ENCODE results near the gene DHX30. TPM values are rescaled to one million over a fixed set of nuclear protein-coding genes. Genes with fewer than 3 reads are reported as not detected.

The DHX30 gene
- total RNA-seq, 6 donors from 2014 or later, result 57.0 to 105 (median 72.8) TPM

- H3K4me1 ChIP-seq, result no peaks in the 10 kb centered on the region
- no peak for ATAC-seq (ENCODE audit: low FRiP score in 2 of 2)
- no peak overlapping the region for H3K4me3 ChIP-seq
- H3K27me3 ChIP-seq, result no peaks in the 10 kb centered on the region
- DNase-seq, result peak in 1 of 2 donors; percentile 53
- WGBS, 2 donors, result 96 to 98% methylated on average over 11 to 13 of the region's 14 CpGs
- no peak overlapping the region for H3K27ac ChIP-seq
- peaks cover 9 to 96% (median 64%) of the 10 kb centered on the region in 4 donors for H3K36me3 ChIP-seq
- TF ChIP-seq EP300 (IDR thresholded peaks at IDR 0.05) (no peak), CTCF (IDR thresholded peaks at IDR 0.05) (no peak), POLR2AphosphoS5 (IDR thresholded peaks at IDR 0.05) (no peak), POLR2A (IDR thresholded peaks at IDR 0.05) (no peak)
- no peaks in the 10 kb centered on the region for H3K9me3 ChIP-seq
Measured at GRCh38 chr3:47854720-47855455, 52.0 kb downstream of the DHX30 start.

DNA sequence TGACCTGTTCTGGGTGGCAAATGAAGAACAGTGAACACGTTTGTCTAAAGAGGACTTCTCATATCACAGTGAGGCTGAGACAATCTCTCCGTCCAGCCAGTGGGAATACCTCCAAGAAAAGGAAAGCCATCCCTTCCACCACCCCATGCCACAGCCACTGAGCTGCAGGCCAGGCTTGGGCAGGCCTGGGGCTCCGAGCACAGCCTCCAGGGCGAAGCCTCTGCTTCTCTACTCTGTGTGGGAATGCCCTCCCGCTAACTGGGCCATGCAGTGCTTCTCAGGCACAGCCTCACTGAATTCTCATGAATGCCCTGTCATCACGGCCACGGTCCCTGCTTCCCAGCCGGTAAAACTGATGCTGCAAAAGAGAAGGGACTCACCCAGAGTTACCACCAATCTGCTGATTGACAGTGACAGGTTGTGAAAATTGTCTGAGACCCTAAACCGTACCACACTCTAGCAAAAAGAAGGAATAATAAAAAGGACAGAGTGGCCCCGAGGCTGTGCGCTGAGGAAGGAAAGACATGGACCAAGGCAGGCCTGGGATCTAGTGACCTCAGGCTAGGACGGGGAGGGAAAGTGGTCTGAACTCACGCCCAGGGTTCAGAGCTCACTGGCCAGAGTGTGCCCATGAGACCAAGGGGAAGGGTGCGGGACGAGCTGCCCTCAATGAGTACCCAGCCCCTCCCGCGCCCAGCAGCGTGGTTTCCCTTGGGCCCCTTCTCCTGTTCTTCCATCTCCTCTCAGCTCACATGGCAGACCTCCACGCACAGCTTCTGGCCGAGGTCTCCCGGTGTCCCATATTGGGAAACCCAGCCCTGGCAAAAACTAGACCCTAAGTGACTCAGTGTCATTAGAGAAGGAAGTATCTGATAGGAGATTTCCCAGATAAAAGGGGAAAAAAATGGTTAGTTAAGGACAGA, 52.8 kb downstream of the DHX30 start:
- Histone ChIP-seq H3K9me3 (no peaks in the 10 kb centered on the region), H3K27ac (no peak overlapping the region), H3K4me1 (no peaks in the 10 kb centered on the region), H3K36me3 (peaks cover 8 to 96% (median 65%) of the 10 kb centered on the region in 4 donors), H3K4me3 (no peak overlapping the region), H3K27me3 (no peaks in the 10 kb centered on the region)
- DNase-seq (no peak), ATAC-seq (ENCODE audit: low FRiP score in 2 of 2) (peak in 1 of 2 donors; percentile 1)
- 89 to 95% methylated on average over 19 to 21 of the region's 21 CpGs for WGBS, 2 donors
- TF ChIP-seq POLR2AphosphoS5 (IDR thresholded peaks at IDR 0.05), result no peak
- no peak for TF ChIP-seq EP300 (IDR thresholded peaks at IDR 0.05)
- no peak for TF ChIP-seq CTCF (IDR thresholded peaks at IDR 0.05)
- TF ChIP-seq POLR2A (IDR thresholded peaks at IDR 0.05), result no peak

DNA sequence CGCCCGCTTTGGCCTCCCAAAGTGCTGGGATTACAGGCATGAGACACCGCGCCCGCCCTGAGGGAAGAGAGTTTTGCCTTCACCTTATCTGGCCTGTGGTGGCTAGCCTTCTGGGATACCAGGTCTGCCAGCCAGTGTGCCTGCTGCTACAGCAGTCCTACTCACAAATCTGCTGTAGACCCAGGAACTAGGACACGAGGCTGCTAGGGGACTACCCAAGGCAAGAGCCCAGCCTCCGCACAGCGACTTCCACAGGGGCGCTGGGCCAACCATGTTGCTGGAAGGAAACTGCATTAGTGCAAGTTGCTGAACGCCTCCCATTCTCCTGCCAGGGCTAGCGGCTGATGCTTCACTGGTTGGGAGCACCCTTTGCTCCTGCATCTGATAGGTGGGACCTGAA, 53.7 kb downstream of the DHX30 start:
- no peaks in the 10 kb centered on the region for H3K27me3 ChIP-seq
- no peak for ATAC-seq (ENCODE audit: low FRiP score in 2 of 2)
- WGBS, 2 donors, result 97 to 100% methylated on average over 5 to 11 of the region's 11 CpGs
- H3K9me3 ChIP-seq, result no peaks in the 10 kb centered on the region
- H3K4me3 ChIP-seq, result no peak overlapping the region
- TF ChIP-seq POLR2AphosphoS5 (IDR thresholded peaks at IDR 0.05) (no peak), EP300 (IDR thresholded peaks at IDR 0.05) (no peak), CTCF (IDR thresholded peaks at IDR 0.05) (no peak), POLR2A (IDR thresholded peaks at IDR 0.05) (no peak)
- no peaks in the 10 kb centered on the region for H3K4me1 ChIP-seq
- no peak for DNase-seq
- peaks cover 8 to 94% (median 61%) of the 10 kb centered on the region in 4 donors for H3K36me3 ChIP-seq
- H3K27ac ChIP-seq, result no peak overlapping the region

DNA sequence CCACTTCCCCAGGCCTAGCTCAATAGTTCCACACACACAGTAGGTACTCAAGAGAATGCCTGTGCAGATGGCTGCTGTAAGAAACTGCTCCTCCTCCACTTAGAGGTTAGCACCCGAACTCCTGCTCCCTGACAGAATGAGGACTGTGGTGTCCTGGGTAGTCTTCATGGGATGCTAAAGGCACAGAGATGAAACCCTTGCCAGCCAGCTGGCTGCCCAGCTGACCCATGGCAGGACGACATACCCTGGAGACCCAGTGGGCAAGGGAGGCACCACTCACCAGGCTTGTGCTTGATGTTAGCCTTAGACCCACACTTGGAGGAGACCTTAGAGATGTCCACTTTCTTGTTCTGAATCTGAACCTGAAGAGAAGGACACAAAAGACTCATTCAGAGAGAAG, 54.2 kb downstream of the DHX30 start:
- TF ChIP-seq EP300 (IDR thresholded peaks at IDR 0.05) (no peak), CTCF (IDR thresholded peaks at IDR 0.05) (no peak), POLR2AphosphoS5 (IDR thresholded peaks at IDR 0.05) (no peak)
- ATAC-seq (ENCODE audit: low FRiP score in 2 of 2) (no peak), DNase-seq (no peak)
- peaks cover 8 to 90% (median 59%) of the 10 kb centered on the region in 4 donors for H3K36me3 ChIP-seq
- no peaks in the 10 kb centered on the region for H3K9me3 ChIP-seq
- no peaks in the 10 kb centered on the region for H3K4me1 ChIP-seq
- no peaks in the 10 kb centered on the region for H3K27me3 ChIP-seq
- 84 to 100% methylated on average over 1 to 2 of the region's 2 CpGs for WGBS, 2 donors
- H3K4me3 ChIP-seq, result no peak overlapping the region
- H3K27ac ChIP-seq, result no peak overlapping the region

All from upper lobe of left lung (tissue), 6 donors.